Endothelial cell of umbilical vein (primary cell): ENCODE data around the gene SLC14A1. TPM values are rescaled to one million over a fixed set of nuclear protein-coding genes. Genes with fewer than 3 reads are reported as not detected.

Experiments used
- BruUV-seq: library from RNA; stranded (reverse); fragments of 400-500 nt; replicated peaks from 2 replicates; lab custom pipeline; 2021; lab: Mats Ljungman, UMichigan
- CTCF ChIA-PET: fragments of 300-600, 350-600 bp; sonication (Branson Sonifier 250); formaldehyde crosslinking; loops from one replicate; lab custom pipeline; 2021; ENCODE audit warnings: antibody characterized with exemption, inconsistent platforms; lab: Charles Lee
- POLR2A ChIA-PET: fragments of 300-600, 350-600 bp; sonication (Branson Sonifier 250); formaldehyde crosslinking; loops from one replicate; lab custom pipeline; 2021; ENCODE audit warnings: antibody characterized with exemption, inconsistent platforms; lab: Charles Lee
- DNase-seq: peaks from one replicate; pipeline ENCODE4 v3.0.0-alpha.2; 2011; ENCODE audit warnings: low read depth, low spot score
- FAIRE-seq: peaks from 2 replicates; lab custom pipeline; 2011; peaks lifted over from hg19 to GRCh38; lab: Jason Lieb, UNC
- H2AFZ ChIP-seq: 2 replicates; pipeline ENCODE4 v1.6.0; 2012; ENCODE audit warnings: low read depth, low read length, control low read depth, inconsistent platforms
- H3K27ac ChIP-seq: 2 replicates; pipeline ENCODE4 v1.5.1; 2011; ENCODE audit warnings: low read depth, mild to moderate bottlenecking, control low read depth, low read length, moderate library complexity; ENCODE audit not compliant: insufficient read depth
- H3K27me3 ChIP-seq, 2 experiments: 2 replicates each; pipeline versions ENCODE4 v1.6.0 to v1.6.1; 2011; ENCODE audit warnings: low read length in 2 of 2, mixed read lengths in 1 of 2; ENCODE audit not compliant: control insufficient read depth in 2 of 2, insufficient read depth in 2 of 2
- H3K36me3 ChIP-seq, 2 experiments: 2 replicates in 1 of 2; 3 replicates in 1 of 2; pipeline ENCODE4 v1.5.1; 2011; ENCODE audit warnings: low read length in 2 of 2, mild to moderate bottlenecking in 1 of 2, moderate library complexity in 1 of 2; ENCODE audit not compliant: control insufficient read depth in 2 of 2, insufficient read depth in 2 of 2; ENCODE audit errors: extremely low read depth in 1 of 2
- H3K4me1 ChIP-seq: 3 replicates; pipeline ENCODE4 v1.5.1; 2011; ENCODE audit warnings: mild to moderate bottlenecking, low read length; ENCODE audit not compliant: control insufficient read depth, insufficient read depth; ENCODE audit errors: extremely low read depth
- H3K4me2 ChIP-seq: 2 replicates; pipeline ENCODE4 v1.6.1; 2011; ENCODE audit warnings: low read length, control low read depth, mixed read lengths; ENCODE audit not compliant: insufficient read depth
- H3K4me3 ChIP-seq, 3 experiments: fragments of 200-600 bp in 1 of 3; sonication (generic), shearing (Covaris generic) in 1 of 3; replicated peaks in 1 of 3; 2 replicates each; pipeline ENCODE4 v1.5.1; 2011 to 2016; ENCODE audit warnings: control low read depth in 3 of 3, low read length in 3 of 3, mild to moderate bottlenecking in 2 of 3, inconsistent platforms in 1 of 3, low read depth in 1 of 3, moderate library complexity in 1 of 3; ENCODE audit not compliant: insufficient read depth in 1 of 3
- H3K79me2 ChIP-seq: 2 replicates; pipeline ENCODE4 v1.6.0; 2012; ENCODE audit warnings: low read length, inconsistent platforms; ENCODE audit not compliant: control insufficient read depth, insufficient read depth
- H3K9ac ChIP-seq: replicated peaks from 2 replicates; pipeline ENCODE3; 2011; ENCODE audit warnings: low read length, control low read depth; ENCODE audit not compliant: insufficient read depth; ENCODE audit errors: extremely low read depth
- H3K9me1 ChIP-seq: replicated peaks from 3 replicates; pipeline ENCODE4 v1.6.0; 2011; ENCODE audit warnings: mild to moderate bottlenecking, low read length; ENCODE audit not compliant: control insufficient read depth, insufficient read depth; ENCODE audit errors: extremely low read depth
- H3K9me3 ChIP-seq: replicated peaks from 2 replicates; pipeline ENCODE4 v1.5.1; 2012; ENCODE audit warnings: low read length, inconsistent platforms; ENCODE audit not compliant: control insufficient read depth, insufficient read depth
- H4K20me1 ChIP-seq: replicated peaks from 2 replicates; pipeline ENCODE3; 2011; ENCODE audit warnings: mild to moderate bottlenecking, low read length; ENCODE audit not compliant: control insufficient read depth, insufficient read depth; ENCODE audit errors: extremely low read depth
- EZH2 ChIP-seq: IDR thresholded peaks from 2 replicates; pipeline ENCODE4 v1.6.1; 2012; ENCODE audit warnings: borderline replicate concordance, low read depth, mild to moderate bottlenecking, moderate library complexity, low read length, inconsistent platforms; ENCODE audit not compliant: severe bottlenecking
- FOS ChIP-seq: IDR thresholded peaks from 2 replicates; pipeline ENCODE4 v1.6.1; 2011; ENCODE audit warnings: mild to moderate bottlenecking, low read length, moderate library complexity, borderline replicate concordance; ENCODE audit not compliant: insufficient read depth
- GATA2 ChIP-seq: IDR thresholded peaks from 2 replicates; pipeline ENCODE4 v1.7.0; 2011; ENCODE audit warnings: low read depth, mild to moderate bottlenecking, moderate library complexity, mixed read lengths, low read length; ENCODE audit not compliant: insufficient read length, insufficient read depth
- JUN ChIP-seq: IDR thresholded peaks from 2 replicates; pipeline ENCODE4 v1.6.1; 2011; ENCODE audit warnings: borderline replicate concordance, low read depth; ENCODE audit not compliant: insufficient read length, insufficient read depth
- POLR2A ChIP-seq: IDR thresholded peaks from 2 replicates; pipeline ENCODE4 v1.6.1; 2012; ENCODE audit warnings: low read depth, mild to moderate bottlenecking, control low read depth, low read length
- POLR2AphosphoS5 ChIP-seq: IDR thresholded peaks from 2 replicates; pipeline ENCODE4 v1.6.1; 2012; ENCODE audit warnings: low read depth, mild to moderate bottlenecking, control low read depth, low read length, moderate library complexity; ENCODE audit not compliant: insufficient read depth
- dilution Hi-C: fragments of 300-500 bp; cut with MboI; formaldehyde crosslinking; loops from one replicate; pipeline ENCODE4 v1.15.0; 2019; ENCODE audit warnings: low sequenced_read_pairs; ENCODE audit not compliant: extremely low pct_ligation_motif_present
- intact Hi-C: fragments of 100-400 bp; cut with micrococcal nuclease; formaldehyde crosslinking; loops from one replicate; pipeline ENCODE4 v1.10.0; 2022
- polyA plus RNA-seq, 4 experiments: library from polyadenylated mRNA; depleted of rRNA in 3 of 4; stranded (reverse) in 3 of 4; unstranded in 1 of 4; fragments of >200 nt; gene quantifications; 2 replicates each; pipeline versions ENCODE4 v1.2.1 to v1.2.3, GENCODE V29; 2011 to 2012; ENCODE audit warnings: missing spikeins in 1 of 4
- total RNA-seq: library from RNA; stranded (reverse); gene quantifications from 2 replicates; pipeline ENCODE4 v1.2.3, GENCODE V29; 2021
- TF ChIP-seq, protein P1 (sequence below): IDR thresholded peaks from 2 replicates; pipeline ENCODE4 v1.6.1; 2011; ENCODE audit not compliant: insufficient read depth, insufficient read length
- TF ChIP-seq, protein P2 (sequence below), 2 donors: IDR thresholded peaks; 1 replicate in 1 of 2; 2 replicates in 1 of 2; pipeline ENCODE4 v1.5.1; 2011; ENCODE audit warnings: low read length in 2 of 2, mild to moderate bottlenecking in 2 of 2, moderate library complexity in 2 of 2, control low read depth in 1 of 2, inconsistent platforms in 1 of 2, low read depth in 1 of 2; ENCODE audit not compliant: insufficient read depth in 1 of 2; ENCODE audit errors: extremely low read depth in 1 of 2

The SLC14A1 gene
- total and polyA plus RNA-seq, 2 donors (not counting 3 experiments of a cell fraction or from before 2014, with no cell fraction given): not detected

DNA sequence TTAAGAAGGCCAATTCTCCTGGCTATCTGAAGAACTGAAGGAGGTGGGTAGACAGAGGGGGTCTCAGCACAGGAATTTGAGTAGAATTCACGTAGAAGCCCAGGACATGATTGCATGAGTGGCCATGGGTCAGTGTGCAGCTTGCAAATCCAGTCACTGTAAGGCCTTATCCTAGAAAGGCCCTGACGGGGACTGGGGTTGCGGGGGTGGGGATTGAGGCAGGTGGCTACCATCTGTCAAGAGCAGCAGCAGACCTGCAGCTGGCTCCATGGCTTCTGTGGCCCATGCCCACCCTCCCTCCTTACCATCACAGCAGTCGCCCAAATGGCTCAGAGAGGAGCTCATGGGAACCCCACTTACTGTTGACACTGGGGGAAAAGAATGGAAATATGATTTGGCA lies 34.6 kb upstream of the SLC14A1 start:
- H3K4me3 ChIP-seq: no peak overlapping the region
- no peaks in the 10 kb centered on the region for H3K9me3 ChIP-seq
- H3K27me3 ChIP-seq: peaks cover 4% of the 10 kb centered on the region in 2 experiments
- no peaks in the 10 kb centered on the region for H3K4me1 ChIP-seq
- H4K20me1 ChIP-seq: no peaks in the 10 kb centered on the region
- DNase-seq (no peak), FAIRE-seq (no peak)
- CTCF ChIA-PET: interaction anchor here (0.7 to 8.7 kb wide), 8 partner anchors 23 to 384 kb away, joined by 3 to 108 read pairs (median 10); no protein-coding TSS in a partner anchor
- POLR2A ChIA-PET: no interaction called here
- H3K9me1 ChIP-seq: no peaks in the 10 kb centered on the region
- no peak for TF ChIP-seq EZH2
- no peak for TF ChIP-seq POLR2A
- no peak for TF ChIP-seq FOS
- TF ChIP-seq, protein P1, sequence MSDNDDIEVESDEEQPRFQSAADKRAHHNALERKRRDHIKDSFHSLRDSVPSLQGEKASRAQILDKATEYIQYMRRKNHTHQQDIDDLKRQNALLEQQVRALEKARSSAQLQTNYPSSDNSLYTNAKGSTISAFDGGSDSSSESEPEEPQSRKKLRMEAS: no peak
- no peak for TF ChIP-seq GATA2
- no peak for TF ChIP-seq JUN
- TF ChIP-seq POLR2AphosphoS5: no peak
- TF ChIP-seq, protein P2, sequence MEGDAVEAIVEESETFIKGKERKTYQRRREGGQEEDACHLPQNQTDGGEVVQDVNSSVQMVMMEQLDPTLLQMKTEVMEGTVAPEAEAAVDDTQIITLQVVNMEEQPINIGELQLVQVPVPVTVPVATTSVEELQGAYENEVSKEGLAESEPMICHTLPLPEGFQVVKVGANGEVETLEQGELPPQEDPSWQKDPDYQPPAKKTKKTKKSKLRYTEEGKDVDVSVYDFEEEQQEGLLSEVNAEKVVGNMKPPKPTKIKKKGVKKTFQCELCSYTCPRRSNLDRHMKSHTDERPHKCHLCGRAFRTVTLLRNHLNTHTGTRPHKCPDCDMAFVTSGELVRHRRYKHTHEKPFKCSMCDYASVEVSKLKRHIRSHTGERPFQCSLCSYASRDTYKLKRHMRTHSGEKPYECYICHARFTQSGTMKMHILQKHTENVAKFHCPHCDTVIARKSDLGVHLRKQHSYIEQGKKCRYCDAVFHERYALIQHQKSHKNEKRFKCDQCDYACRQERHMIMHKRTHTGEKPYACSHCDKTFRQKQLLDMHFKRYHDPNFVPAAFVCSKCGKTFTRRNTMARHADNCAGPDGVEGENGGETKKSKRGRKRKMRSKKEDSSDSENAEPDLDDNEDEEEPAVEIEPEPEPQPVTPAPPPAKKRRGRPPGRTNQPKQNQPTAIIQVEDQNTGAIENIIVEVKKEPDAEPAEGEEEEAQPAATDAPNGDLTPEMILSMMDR (IDR thresholded peaks at IDR 0.05; ENCODE audit: extremely low read depth in 1 of 2, insufficient read depth in 1 of 2, low read depth in 1 of 2, low read length in 2 of 2): no peak
- no peaks in the 10 kb centered on the region for H3K36me3 ChIP-seq
- no peak overlapping the region for H2AFZ ChIP-seq
- no TSS peak for BruUV-seq
- no peak overlapping the region for H3K4me2 ChIP-seq
- intact Hi-C loops: no loop called here
- dilution Hi-C loops: no loop called here
- H3K27ac ChIP-seq: no peak overlapping the region
- no peaks in the 10 kb centered on the region for H3K79me2 ChIP-seq
- H3K9ac ChIP-seq: no peak overlapping the region
